MV-4-11 (cell line): ENCODE measurements around the gene METTL25B.

ENCODE experiments used
- DNase-seq: peaks from one replicate; lab custom pipeline; 2025; lab: John Stamatoyannopoulos, UW

METTL25B gene

GRCh38 chr1:156700736-156701531 lies 27.3 kb upstream of the METTL25B start:
- no peak for DNase-seq

- no peak for DNase-seq
These were observed 24.9 kb upstream of the METTL25B start for GRCh38 chr1:156703336-156703735.

DNA sequence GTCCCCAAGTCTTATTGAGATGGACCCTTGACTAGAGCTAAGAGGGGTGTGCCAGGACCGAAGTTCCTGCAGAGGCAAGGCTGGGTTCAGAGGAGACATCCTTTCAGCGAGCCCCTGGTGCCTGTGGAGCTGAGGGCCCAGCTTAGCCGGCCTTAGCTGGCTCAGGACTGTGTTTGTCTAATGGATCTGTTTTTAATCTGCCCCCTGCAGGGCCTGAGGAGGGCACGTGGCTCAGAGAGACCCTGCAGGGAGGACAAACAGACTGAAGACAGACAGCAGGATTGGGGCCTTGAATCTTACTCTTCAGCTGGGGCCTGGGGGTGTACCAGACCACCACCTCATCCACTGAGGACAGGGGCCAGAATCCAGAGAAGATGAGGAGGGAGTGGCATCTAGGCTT lies 24.5 kb upstream of the METTL25B start:
- no peak for DNase-seq

DNA sequence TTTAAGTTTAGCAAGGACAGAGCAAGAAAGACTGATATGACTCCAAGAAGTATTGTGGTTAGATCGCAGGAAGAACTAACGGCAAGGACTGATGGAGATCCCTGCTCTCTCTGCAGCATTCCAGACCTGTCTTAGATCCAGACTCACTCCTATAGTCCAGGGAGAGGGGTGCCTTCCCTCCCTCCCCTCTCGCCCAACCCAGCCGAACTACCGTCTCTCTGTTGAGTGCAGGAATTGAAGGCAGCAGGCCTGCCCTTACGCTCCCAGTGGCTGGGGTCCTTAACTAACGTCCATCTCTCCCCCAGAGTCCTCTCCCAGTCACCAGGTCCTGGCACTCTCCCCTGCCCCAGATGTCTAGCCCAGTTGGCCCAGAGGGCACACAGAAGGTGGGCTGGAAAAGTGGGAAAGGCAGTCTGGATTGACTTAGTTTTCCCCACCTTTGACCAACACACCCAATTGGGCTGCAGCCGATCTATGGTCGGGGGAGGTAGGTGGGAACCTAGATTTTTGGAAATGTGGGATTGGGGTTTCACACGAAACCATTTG lies 24.0 kb upstream of the METTL25B start:
- DNase-seq = no peak

DNA sequence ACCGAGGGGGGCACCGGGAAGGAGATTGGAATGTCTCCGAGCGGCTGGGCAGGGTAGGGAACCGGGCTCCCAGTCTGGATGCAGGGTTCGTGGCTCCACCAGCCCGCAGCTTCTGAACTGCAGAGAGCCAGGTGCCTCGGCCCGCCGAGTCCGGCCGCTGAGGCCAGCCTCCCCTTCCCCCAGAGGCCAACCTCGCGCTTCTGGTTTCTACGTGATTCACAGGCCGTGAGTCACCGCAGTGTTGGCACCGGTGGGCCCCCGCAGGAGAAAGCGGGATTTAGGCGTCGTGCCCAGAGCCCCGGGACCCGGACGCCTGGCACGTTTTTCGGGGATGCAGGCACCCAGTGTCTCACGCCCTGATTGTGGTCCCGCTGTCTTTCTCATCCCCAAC lies 23.3 kb upstream of the METTL25B start:
- no peak for DNase-seq

DNA sequence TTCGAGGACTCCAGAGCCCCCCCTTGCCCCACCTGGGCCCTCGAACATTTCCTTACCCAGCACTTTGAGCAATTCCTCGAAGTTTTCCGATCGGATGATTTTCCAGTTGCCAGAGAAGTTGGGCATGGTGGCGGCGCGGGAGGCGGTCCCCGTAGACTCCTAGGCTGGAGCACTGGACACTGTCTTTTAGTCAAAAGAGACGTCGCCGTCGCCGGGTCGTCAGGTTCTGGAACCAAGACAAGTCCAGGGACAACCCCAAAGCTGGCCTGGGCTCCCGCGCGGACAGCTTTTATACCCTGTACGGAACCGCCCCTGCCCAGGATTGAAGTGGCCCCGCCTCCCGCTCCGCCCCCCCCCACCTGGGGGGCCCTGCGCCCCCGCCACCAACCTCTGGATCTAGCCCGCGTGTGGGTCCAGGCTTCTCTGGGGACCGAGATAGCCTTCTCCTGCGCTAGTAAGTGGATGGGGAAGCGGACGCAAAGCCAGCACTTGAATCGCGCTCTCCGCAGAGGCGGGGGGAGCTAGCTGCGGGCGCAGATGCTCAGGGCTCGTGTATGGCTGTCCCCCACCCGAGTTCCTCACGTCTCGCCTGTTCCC lies 22.9 kb upstream of the METTL25B start, which contains the start of gene CRABP2:
Gene CRABP2, minus strand, starts transcription at position 263 of the 597 bp plus-strand sequence. Its CDS starts 137 bp downstream, at position 126.
- no peak for DNase-seq

GRCh38 chr1:156705918-156706656 lies 22.2 kb upstream of the METTL25B start:
- peak; percentile 6 for DNase-seq

DNA sequence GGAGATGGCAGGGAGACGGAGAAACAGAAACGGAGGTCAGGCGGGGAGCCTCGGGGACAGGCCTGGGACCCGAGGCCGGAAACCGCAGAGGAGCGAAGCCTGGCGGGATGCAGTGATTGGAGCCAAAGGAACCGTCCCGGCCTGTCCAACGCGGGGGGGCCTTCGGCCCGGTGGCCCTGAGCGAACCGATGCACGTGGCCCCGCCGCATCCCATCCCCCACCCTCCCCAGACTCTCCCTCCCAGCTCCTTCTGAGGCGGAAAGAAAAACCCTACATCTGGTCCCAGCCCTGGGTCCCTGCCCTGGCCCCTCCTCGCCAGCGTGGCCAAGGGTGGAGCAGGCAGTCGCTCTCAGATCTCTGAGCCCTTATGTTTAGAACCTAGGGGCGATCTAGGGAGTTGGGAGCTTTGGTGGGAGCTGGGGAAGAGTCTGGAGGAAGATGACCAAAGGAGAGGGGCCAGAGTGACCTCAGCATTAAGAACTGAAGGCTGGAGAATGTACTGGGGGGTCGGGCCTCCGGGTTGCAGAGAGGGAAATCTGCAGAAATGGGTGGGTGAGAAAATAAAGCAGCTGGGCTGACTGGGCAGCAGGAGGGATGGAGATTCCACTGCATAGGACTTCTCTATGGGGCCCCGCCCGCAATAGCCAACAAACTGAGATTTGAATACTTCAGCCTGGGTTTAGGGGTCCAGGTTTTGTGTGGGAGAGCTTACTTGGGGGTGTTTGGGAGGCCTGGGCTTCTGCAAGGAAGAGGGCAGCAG lies 21.4 kb upstream of the METTL25B start:
- no peak for DNase-seq

GRCh38 chr1:156707417-156708217 lies 20.7 kb upstream of the METTL25B start:
- no peak for DNase-seq

DNA sequence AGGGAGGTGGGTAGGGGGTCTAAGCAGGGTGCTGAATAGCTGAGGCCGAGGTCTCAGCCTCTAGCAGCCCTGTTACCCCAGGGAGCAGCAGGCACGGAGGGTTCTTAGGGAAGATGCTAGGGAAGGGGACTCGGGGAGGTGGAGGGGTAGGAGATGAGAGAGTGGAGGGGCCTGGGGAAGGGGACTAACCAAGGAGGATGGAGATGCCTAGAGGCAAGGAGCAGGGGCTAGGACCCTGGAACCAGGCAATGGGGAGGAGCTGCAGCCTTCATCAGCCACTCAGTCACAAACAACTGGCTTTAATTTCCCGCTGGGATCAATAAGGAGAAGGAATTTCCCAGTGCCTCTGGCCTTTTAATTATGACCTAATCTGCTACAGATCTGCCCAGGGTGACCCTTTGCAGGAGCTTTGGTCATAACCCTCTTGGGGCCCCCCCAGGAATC lies 20.0 kb upstream of the METTL25B start:
- no peak for DNase-seq

DNA sequence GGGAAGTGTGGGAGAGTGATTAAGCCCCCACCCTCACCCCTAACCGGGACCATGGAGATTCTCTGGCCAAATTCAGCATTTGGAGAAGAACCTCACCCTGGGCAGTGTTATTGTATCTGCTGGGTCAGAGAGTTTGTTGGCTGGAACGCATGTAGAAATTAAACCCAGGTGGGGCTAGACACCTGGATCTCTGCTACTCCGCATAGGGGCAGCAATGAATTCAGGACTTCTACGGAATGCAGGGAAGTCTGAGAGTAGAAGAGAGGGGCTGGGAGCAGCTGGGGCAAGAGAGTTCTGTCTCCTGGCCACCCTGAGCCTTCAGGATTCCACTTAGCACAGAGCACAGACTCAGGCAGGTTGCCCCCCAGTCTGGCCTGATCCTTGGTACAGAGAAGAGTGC lies 19.2 kb upstream of the METTL25B start:
- no peak for DNase-seq

DNA sequence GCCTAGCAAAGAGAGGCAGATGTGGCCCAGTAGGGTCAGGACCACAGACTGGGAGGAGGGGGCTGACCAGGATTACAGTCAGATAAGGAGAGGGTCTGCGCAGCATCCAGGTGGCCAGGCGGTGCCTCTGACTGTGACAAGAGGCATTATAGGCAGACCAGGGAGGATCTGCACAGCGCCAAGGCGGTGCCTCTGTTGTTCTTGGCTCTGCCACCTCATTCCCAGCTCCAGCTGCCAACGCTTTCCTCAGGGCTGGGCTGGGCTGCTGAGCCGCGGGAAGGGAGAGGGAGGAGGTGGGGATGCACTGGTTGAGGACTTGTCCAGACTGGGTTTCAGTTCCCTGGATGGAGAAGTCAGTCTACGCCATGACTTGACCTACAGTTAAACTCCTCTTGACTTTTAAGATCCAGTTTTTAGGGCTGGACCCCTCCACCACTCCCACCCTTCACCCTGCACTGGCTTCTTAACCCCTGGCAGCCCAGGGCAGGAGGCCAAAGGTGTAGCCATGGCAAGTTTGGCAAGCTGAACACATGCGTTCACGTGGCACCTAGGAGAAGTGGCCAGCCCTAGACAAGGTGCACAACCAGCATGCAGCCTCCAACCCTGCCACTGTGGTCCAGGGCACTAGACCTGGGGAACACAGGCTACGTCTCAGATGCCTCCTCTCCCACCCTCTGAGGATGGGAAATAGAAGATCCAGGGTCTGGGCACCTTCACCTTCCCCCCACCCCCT lies 18.3 kb upstream of the METTL25B start:
- DNase-seq = no peak

- no peak for DNase-seq
These were observed 17.1 kb upstream of the METTL25B start for GRCh38 chr1:156711011-156711817.

- no peak for DNase-seq
These were observed 15.6 kb upstream of the METTL25B start for GRCh38 chr1:156712626-156713025.

DNA sequence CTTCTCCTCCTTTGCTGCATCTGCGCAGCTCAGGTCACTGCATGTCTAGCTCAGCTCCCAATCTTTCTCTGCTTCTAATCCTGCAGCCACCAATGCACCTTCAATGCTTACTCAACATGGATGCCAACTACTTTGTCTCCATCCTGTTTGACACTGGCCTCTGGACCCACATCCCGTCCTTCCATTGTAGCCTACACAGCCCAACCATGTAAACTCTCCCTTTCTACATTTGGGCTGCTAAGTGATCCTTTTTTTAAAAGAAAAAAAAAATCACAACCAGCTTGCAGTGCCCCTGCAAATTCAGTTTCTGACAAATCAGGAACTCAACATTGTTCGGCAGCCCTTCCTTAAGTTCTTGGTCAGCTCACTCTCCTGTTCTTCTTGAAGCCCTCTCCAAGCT lies 13.4 kb upstream of the METTL25B start:
- DNase-seq = no peak

GRCh38 chr1:156717351-156717750 lies 10.9 kb upstream of the METTL25B start:
- no peak for DNase-seq

- no peak for DNase-seq
These were observed 7.1 kb upstream of the METTL25B start for GRCh38 chr1:156721131-156721530.

GRCh38 chr1:156721535-156721934 lies 6.7 kb upstream of the METTL25B start:
- no peak for DNase-seq

- DNase-seq = peak; percentile 88
These were observed 2.5 kb upstream of the METTL25B start for GRCh38 chr1:156725683-156726280.
